Measurements from ENCODE around the gene UQCC2.

DNA sequence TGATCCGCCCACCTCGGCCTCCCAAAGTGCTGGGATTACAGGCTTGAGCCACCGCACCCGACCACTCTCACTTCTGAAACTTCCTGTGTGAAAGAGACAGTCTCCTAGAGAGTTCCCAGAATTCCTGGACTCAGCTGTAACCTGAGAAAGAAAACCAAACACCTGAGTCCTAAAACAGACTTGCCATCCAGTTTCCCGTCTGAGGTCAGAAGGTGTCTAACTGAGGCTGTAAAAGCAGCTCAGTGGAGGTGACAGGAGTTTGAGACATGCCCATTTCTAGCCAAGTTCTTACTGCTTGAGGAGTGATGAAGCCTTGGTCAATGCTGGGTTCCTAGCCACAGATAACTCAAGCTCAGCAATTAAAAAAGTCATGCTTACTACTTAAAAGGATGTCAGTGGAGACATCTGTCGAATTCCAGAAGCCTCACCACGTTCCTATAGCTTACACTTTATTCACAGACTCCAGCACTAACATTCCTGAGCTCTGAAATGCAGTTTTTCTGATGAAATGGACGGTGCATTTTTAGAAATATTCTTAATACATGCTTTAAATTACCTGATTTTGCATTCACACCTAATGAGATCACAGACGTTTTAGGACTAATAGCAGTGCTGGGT, 6.1 kb downstream of the UQCC2 start:
- TF ChIP-seq RARB (CRISPR knock-in tag; IDR thresholded peaks at IDR 0.05): no peak
- TF ChIP-seq ZNF8 (CRISPR knock-in tag; IDR thresholded peaks at IDR 0.05): no peak
- no peak for TF ChIP-seq ISL1 (CRISPR knock-in tag; IDR thresholded peaks at IDR 0.05)
- TF ChIP-seq GLIS3 (CRISPR knock-in tag; IDR thresholded peaks at IDR 0.05): no peak
- TF ChIP-seq ESRRG (CRISPR knock-in tag; IDR thresholded peaks at IDR 0.05): no peak
- TF ChIP-seq BACH2 (CRISPR knock-in tag; IDR thresholded peaks at IDR 0.05; ENCODE audit: borderline replicate concordance): no peak
- TF ChIP-seq, protein P1, sequence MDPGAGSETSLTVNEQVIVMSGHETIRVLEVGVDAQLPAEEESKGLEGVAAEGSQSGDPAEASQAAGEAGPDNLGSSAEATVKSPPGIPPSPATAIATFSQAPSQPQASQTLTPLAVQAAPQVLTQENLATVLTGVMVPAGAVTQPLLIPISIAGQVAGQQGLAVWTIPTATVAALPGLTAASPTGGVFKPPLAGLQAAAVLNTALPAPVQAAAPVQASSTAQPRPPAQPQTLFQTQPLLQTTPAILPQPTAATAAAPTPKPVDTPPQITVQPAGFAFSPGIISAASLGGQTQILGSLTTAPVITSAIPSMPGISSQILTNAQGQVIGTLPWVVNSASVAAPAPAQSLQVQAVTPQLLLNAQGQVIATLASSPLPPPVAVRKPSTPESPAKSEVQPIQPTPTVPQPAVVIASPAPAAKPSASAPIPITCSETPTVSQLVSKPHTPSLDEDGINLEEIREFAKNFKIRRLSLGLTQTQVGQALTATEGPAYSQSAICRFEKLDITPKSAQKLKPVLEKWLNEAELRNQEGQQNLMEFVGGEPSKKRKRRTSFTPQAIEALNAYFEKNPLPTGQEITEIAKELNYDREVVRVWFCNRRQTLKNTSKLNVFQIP (CRISPR knock-in tag; IDR thresholded peaks at IDR 0.05; ENCODE audit: borderline replicate concordance, low read depth): no peak
- TF ChIP-seq, protein P2, sequence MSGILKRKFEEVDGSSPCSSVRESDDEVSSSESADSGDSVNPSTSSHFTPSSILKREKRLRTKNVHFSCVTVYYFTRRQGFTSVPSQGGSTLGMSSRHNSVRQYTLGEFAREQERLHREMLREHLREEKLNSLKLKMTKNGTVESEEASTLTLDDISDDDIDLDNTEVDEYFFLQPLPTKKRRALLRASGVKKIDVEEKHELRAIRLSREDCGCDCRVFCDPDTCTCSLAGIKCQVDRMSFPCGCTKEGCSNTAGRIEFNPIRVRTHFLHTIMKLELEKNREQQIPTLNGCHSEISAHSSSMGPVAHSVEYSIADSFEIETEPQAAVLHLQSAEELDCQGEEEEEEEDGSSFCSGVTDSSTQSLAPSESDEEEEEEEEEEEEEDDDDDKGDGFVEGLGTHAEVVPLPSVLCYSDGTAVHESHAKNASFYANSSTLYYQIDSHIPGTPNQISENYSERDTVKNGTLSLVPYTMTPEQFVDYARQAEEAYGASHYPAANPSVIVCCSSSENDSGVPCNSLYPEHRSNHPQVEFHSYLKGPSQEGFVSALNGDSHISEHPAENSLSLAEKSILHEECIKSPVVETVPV (CRISPR knock-in tag; IDR thresholded peaks at IDR 0.05): no peak
